MM.1S (cell line): Measurements from ENCODE around the gene YWHAE.

Experiments used
- DNase-seq: peaks from one replicate; pipeline ENCODE4 v3.0.0-alpha.2; 2015
- H2AFZ ChIP-seq: fragments of 300-600 bp; sonication (generic); 2 replicates; pipeline ENCODE4 v1.6.0; 2016; ENCODE audit warnings: antibody characterized with exemption, low read length
- H3F3A ChIP-seq: fragments of 300-600 bp; sonication (generic); 2 replicates; pipeline ENCODE4 v1.6.1; 2016; ENCODE audit warnings: mild to moderate bottlenecking, antibody characterized with exemption, low read length, moderate library complexity, mixed read lengths; ENCODE audit not compliant: insufficient read depth
- H3K27ac ChIP-seq: fragments of 300-600 bp; sonication (generic); 2 replicates; pipeline ENCODE4 v1.5.1; 2016; ENCODE audit warnings: mild to moderate bottlenecking, low read length
- H3K27me3 ChIP-seq: fragments of 300-600 bp; sonication (generic); replicated peaks from 2 replicates; pipeline ENCODE4 v1.6.0; 2016; ENCODE audit warnings: low read length; ENCODE audit not compliant: insufficient read depth
- H3K36me3 ChIP-seq: fragments of 300-600 bp; sonication (generic); replicated peaks from 2 replicates; pipeline ENCODE4 v1.6.1; 2016; ENCODE audit warnings: mild to moderate bottlenecking, low read length, mixed read lengths; ENCODE audit not compliant: insufficient read depth
- H3K4me1 ChIP-seq: fragments of 300-600 bp; sonication (generic); 2 replicates; pipeline ENCODE4 v1.6.1; 2016; ENCODE audit warnings: low read length, mixed read lengths
- H3K4me2 ChIP-seq: fragments of 300-600 bp; sonication (generic); 2 replicates; pipeline ENCODE4 v1.6.0; 2016; ENCODE audit warnings: low read depth, low read length
- H3K4me3 ChIP-seq: fragments of 300-600 bp; sonication (generic); 2 replicates; pipeline ENCODE4 v1.5.1; 2016; ENCODE audit warnings: low read length, mixed read lengths
- H3K79me2 ChIP-seq: fragments of 300-600 bp; sonication (generic); 2 replicates; pipeline ENCODE4 v1.6.1; 2016; ENCODE audit warnings: mixed run types, low read length, mixed read lengths
- H3K9ac ChIP-seq: fragments of 300-600 bp; sonication (generic); 2 replicates; pipeline ENCODE4 v1.6.1; 2016; ENCODE audit warnings: low read length, mixed read lengths
- H3K9me2 ChIP-seq: fragments of 300-600 bp; sonication (generic); replicated peaks from 2 replicates; pipeline ENCODE4 v1.6.1; 2016; ENCODE audit warnings: mild to moderate bottlenecking, low read length, mixed read lengths; ENCODE audit not compliant: insufficient read depth
- H3K9me3 ChIP-seq: fragments of 300-600 bp; sonication (generic); replicated peaks from 2 replicates; pipeline ENCODE4 v1.6.1; 2016; ENCODE audit warnings: mild to moderate bottlenecking, low read length, mixed read lengths; ENCODE audit not compliant: insufficient read depth
- H4K20me1 ChIP-seq: fragments of 300-600 bp; sonication (generic); 2 replicates; pipeline ENCODE4 v1.6.1; 2016; ENCODE audit warnings: mild to moderate bottlenecking, low read length, moderate library complexity, mixed read lengths; ENCODE audit not compliant: insufficient read depth
- EZH2 ChIP-seq: fragments of 300-600 bp; sonication (generic); optimal IDR thresholded peaks from 2 replicates; pipeline ENCODE3; 2017; ENCODE audit warnings: low read depth, mild to moderate bottlenecking, antibody characterized with exemption, low read length, mixed read lengths
- EZH2phosphoT487 ChIP-seq: fragments of 300-600 bp; sonication (generic); IDR thresholded peaks from 2 replicates; pipeline ENCODE4 v1.6.1; 2018; ENCODE audit warnings: antibody characterized with exemption, low read length
- TF ChIP-seq, protein P1 (sequence below): fragments of 300-600 bp; sonication (generic); IDR thresholded peaks from 2 replicates; pipeline ENCODE4 v1.5.1; 2016; ENCODE audit warnings: antibody characterized with exemption, low read length, mixed read lengths

The YWHAE gene

DNA sequence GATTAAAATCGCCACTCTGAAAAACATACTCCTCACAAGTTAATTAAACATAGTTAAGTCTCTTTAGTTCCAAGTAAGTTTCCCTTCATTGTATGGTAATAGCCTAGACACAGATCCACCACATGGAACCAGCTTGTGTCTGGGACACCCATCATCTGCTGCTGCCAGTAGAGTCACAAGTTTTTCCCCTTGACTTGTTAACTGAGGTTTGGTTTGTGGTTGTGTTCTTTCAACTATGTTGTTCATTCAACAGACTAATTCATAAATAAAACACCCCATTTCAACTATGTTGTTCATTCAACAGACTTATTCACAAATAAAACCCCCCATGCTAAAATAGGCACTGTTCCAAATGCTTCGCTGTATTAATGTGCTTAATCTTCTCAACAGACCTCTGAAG is 24.4 kb downstream of the YWHAE start:
- Histone ChIP-seq H3K36me3 (no peaks in the 10 kb centered on the region), H4K20me1 (peaks cover 65% of the 10 kb centered on the region), H3K27ac (peak overlapping the region; percentile 87; the same call in 1 of the 2 replicates), H3K9me3 (no peaks in the 10 kb centered on the region), H2AFZ (no peak overlapping the region), H3K9me2 (no peaks in the 10 kb centered on the region), H3K9ac (peak overlapping the region; percentile 6; the same call in 1 of the 2 replicates), H3K79me2 (peaks cover 99% of the 10 kb centered on the region), H3K4me3 (no peak overlapping the region; the same call in 1 of the 2 replicates), H3K27me3 (no peaks in the 10 kb centered on the region), H3F3A (peaks cover 55% of the 10 kb centered on the region), H3K4me2 (peak overlapping the region; percentile 67), H3K4me1 (peaks cover 92% of the 10 kb centered on the region)
- DNase-seq, result no peak
- no peak for TF ChIP-seq EZH2
- TF ChIP-seq, protein P1, sequence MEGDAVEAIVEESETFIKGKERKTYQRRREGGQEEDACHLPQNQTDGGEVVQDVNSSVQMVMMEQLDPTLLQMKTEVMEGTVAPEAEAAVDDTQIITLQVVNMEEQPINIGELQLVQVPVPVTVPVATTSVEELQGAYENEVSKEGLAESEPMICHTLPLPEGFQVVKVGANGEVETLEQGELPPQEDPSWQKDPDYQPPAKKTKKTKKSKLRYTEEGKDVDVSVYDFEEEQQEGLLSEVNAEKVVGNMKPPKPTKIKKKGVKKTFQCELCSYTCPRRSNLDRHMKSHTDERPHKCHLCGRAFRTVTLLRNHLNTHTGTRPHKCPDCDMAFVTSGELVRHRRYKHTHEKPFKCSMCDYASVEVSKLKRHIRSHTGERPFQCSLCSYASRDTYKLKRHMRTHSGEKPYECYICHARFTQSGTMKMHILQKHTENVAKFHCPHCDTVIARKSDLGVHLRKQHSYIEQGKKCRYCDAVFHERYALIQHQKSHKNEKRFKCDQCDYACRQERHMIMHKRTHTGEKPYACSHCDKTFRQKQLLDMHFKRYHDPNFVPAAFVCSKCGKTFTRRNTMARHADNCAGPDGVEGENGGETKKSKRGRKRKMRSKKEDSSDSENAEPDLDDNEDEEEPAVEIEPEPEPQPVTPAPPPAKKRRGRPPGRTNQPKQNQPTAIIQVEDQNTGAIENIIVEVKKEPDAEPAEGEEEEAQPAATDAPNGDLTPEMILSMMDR, result no peak
- no peak for TF ChIP-seq EZH2phosphoT487

DNA sequence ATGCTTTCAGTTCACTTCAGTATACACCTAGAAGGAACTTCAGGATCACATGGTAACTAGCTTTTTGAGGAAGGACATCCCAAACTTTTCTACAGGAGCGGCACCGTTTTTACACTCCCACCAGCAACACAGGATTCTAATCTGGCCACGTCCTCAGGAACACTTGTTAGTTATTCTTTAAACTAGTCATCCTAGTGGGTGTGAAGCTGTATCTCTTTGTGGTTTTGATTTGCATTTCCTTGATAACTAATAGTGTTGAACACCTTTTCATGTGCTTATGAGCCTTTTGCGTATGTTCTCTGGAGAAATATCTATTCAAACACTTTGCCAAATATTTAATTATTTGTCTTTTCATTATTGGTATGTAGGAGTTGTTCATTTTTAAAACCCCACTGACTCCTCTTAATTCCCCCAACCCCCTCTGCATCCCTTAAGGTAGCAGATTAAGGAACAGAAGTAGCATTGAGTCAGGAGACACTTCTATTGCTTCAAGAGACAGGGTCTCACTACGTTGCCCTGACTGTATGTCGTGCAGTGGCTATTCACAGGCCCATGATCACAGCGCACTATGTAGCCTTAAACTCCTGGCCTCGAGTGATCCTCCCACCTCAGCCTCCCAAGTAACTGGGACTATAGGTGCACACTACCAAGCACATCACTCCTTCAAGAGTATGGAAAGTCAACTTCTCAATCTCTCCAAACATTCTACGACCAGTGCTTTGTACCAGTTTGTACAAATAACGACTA is 25.4 kb downstream of the YWHAE start:
- Histone ChIP-seq H2AFZ (no peak overlapping the region), H3K9ac (no peak overlapping the region), H3K4me1 (peaks cover 88% of the 10 kb centered on the region), H3K27me3 (no peaks in the 10 kb centered on the region), H3K4me3 (no peak overlapping the region), H4K20me1 (peaks cover 68% of the 10 kb centered on the region), H3F3A (peaks cover 47% of the 10 kb centered on the region), H3K4me2 (peak overlapping the region; percentile 67; the same call in 1 of the 2 replicates), H3K27ac (peak overlapping the region; percentile 87; the same call in 1 of the 2 replicates), H3K36me3 (no peaks in the 10 kb centered on the region), H3K9me3 (no peaks in the 10 kb centered on the region), H3K79me2 (peaks cover 100% of the 10 kb centered on the region), H3K9me2 (no peaks in the 10 kb centered on the region)
- DNase-seq, result no peak
- TF ChIP-seq, protein P1, result no peak
- TF ChIP-seq EZH2phosphoT487, result no peak
- no peak for TF ChIP-seq EZH2

DNA sequence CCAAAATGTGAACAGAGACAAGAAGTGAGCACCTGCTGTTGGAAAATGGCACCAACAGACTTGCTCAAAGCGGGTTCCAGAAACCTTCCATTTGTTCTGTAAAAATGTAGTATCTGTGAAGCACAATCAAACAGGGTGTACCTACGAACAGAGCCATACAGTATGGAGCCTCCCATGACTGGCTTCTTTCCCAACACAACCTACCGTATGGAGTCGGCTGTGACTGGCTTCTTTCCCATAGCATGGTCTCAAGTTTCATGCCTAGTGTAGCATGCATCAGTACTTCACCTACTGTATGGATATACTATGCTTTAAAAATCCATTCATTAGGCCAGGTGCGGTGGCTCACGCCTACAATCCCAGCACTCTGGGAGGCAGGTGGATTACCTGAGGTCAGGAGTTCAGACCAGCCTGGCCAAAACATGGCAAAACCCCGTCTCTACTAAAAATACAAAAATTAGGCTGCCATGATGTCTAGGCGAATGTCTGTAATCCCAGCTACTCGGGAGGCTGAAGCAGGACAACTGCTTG is 26.2 kb downstream of the YWHAE start:
- peaks cover 81% of the 10 kb centered on the region for H3K4me1 ChIP-seq
- H3K9me3 ChIP-seq, result no peaks in the 10 kb centered on the region
- no peak overlapping the region for H3K4me3 ChIP-seq
- H4K20me1 ChIP-seq, result peaks cover 72% of the 10 kb centered on the region
- no peak overlapping the region for H3K27ac ChIP-seq
- H2AFZ ChIP-seq, result no peak overlapping the region
- TF ChIP-seq, protein P1, result no peak
- TF ChIP-seq EZH2phosphoT487, result no peak
- TF ChIP-seq EZH2, result no peak
- no peaks in the 10 kb centered on the region for H3K27me3 ChIP-seq
- no peak overlapping the region for H3K9ac ChIP-seq
- no peaks in the 10 kb centered on the region for H3K36me3 ChIP-seq
- DNase-seq, result no peak
- peaks cover 100% of the 10 kb centered on the region for H3K79me2 ChIP-seq
- no peaks in the 10 kb centered on the region for H3K9me2 ChIP-seq
- no peak overlapping the region for H3K4me2 ChIP-seq
- H3F3A ChIP-seq, result peaks cover 38% of the 10 kb centered on the region
